Naive thymus-derived CD4-positive, alpha-beta T cell (primary cell): ENCODE data around the gene OSBPL10. TPM values are rescaled to one million over a fixed set of nuclear protein-coding genes. Genes with fewer than 3 reads are reported as not detected.

ENCODE experiments used
- ATAC-seq: fragments of 150-1000 bp; cut with Tn5 transposase; 2 replicates; pipeline ENCODE4 v1.10.0; 2021; ENCODE audit warnings: mild to moderate bottlenecking, moderate library complexity
- CTCF ChIA-PET: fragments of 350-600 bp; sonication (Branson Sonifier 250); formaldehyde crosslinking; loops from one replicate; lab custom pipeline; 2021; ENCODE audit warnings: antibody characterized with exemption; lab: Charles Lee
- POLR2A ChIA-PET: fragments of 350-600 bp; sonication (Branson Sonifier 250); formaldehyde crosslinking; loops from one replicate; lab custom pipeline; 2021; ENCODE audit warnings: antibody characterized with exemption, inconsistent platforms; lab: Charles Lee
- DNase-seq, 9 donors: peaks; one replicate each; pipeline versions ENCODE4 v3.0.0 to v3.0.0-alpha.2; 2020 to 2022; ENCODE audit warnings: mixed read lengths in 1 of 9
- H3K27ac ChIP-seq: one replicate; pipeline ENCODE4 v1.7.0; 2013; ENCODE audit warnings: mild to moderate bottlenecking, low read depth, low read length, moderate library complexity
- H3K27me3 ChIP-seq, 2 donors: one replicate each; pipeline ENCODE4 v1.7.0; 2013; ENCODE audit warnings: low read length in 2 of 2, mild to moderate bottlenecking in 2 of 2, moderate library complexity in 2 of 2; ENCODE audit not compliant: control insufficient read depth in 2 of 2, insufficient read depth in 2 of 2
- H3K36me3 ChIP-seq, 3 experiments: 1 replicate in 2 of 3; 2 replicates in 1 of 3; pipeline ENCODE4 v1.7.0; 2013; ENCODE audit warnings: low read length in 3 of 3, mild to moderate bottlenecking in 3 of 3, moderate library complexity in 1 of 3; ENCODE audit not compliant: insufficient read depth in 3 of 3, control insufficient read depth in 2 of 3
- H3K4me1 ChIP-seq, 2 donors: one replicate each; pipeline ENCODE4 v1.7.0; 2013; ENCODE audit warnings: low read length in 2 of 2, mild to moderate bottlenecking in 2 of 2, moderate library complexity in 1 of 2; ENCODE audit not compliant: control insufficient read depth in 2 of 2, insufficient read depth in 2 of 2
- H3K4me3 ChIP-seq: 2 replicates; pipeline ENCODE4 v1.7.0; 2013; ENCODE audit warnings: mild to moderate bottlenecking, low read length
- H3K9me3 ChIP-seq, 3 experiments: 1 replicate in 2 of 3; 2 replicates in 1 of 3; pipeline ENCODE4 v1.7.0; 2013; ENCODE audit warnings: low read length in 3 of 3; ENCODE audit not compliant: control insufficient read depth in 2 of 3
- H3K27ac Mint-ChIP-seq, 9 donors: one replicate each; pipeline ENCODE4 v1.8.0; 2020 to 2022; ENCODE audit warnings: mixed read lengths in 9 of 9, mild to moderate bottlenecking in 8 of 9, moderate library complexity in 5 of 9, inconsistent platforms in 2 of 9
- H3K27me3 Mint-ChIP-seq, 5 donors: one replicate each; pipeline ENCODE4 v1.8.0; 2021 to 2022; ENCODE audit warnings: mixed read lengths in 5 of 5, mild to moderate bottlenecking in 1 of 5
- H3K36me3 Mint-ChIP-seq, 5 donors: one replicate each; pipeline ENCODE4 v1.8.0; 2020 to 2022; ENCODE audit warnings: mixed read lengths in 5 of 5, mild to moderate bottlenecking in 3 of 5, inconsistent platforms in 1 of 5
- H3K4me1 Mint-ChIP-seq, 7 donors: one replicate each; pipeline ENCODE4 v1.8.0; 2020 to 2022; ENCODE audit warnings: mixed read lengths in 7 of 7, mild to moderate bottlenecking in 3 of 7, inconsistent platforms in 1 of 7
- H3K4me3 Mint-ChIP-seq, 10 donors: one replicate each; pipeline ENCODE4 v1.8.0; 2020 to 2022; ENCODE audit warnings: mild to moderate bottlenecking in 10 of 10, mixed read lengths in 10 of 10, moderate library complexity in 6 of 10, inconsistent platforms in 2 of 10
- H3K9me3 Mint-ChIP-seq, 11 donors: one replicate each; pipeline ENCODE4 v1.8.0; 2020 to 2022; ENCODE audit warnings: mixed read lengths in 11 of 11, mild to moderate bottlenecking in 4 of 11, inconsistent platforms in 1 of 11, moderate library complexity in 1 of 11
- intact Hi-C, 2 donors: fragments of 100-400 bp; cut with micrococcal nuclease; formaldehyde crosslinking; loops; one replicate each; pipeline ENCODE4 v1.15.1; 2023
- polyA plus RNA-seq, 2 donors: library from polyadenylated mRNA; unstranded; fragments of 300-500 nt; fragmentation: Illumina TruSeq; gene quantifications; one replicate each; pipeline ENCODE4 v1.2.3, GENCODE V29; 2021
- total RNA-seq, 6 experiments: library from RNA in 5 of 6; stranded (reverse) in 5 of 6; gene quantifications; 1 replicate in 5 of 6; 2 replicates in 1 of 6; pipeline ENCODE4 v1.2.3 and lab custom pipeline; 2021 to 2026

Gene OSBPL10
- total and polyA plus RNA-seq, 7 experiments from 2014 or later = 0.15 to 6.8 (median 0.59) TPM

DNA sequence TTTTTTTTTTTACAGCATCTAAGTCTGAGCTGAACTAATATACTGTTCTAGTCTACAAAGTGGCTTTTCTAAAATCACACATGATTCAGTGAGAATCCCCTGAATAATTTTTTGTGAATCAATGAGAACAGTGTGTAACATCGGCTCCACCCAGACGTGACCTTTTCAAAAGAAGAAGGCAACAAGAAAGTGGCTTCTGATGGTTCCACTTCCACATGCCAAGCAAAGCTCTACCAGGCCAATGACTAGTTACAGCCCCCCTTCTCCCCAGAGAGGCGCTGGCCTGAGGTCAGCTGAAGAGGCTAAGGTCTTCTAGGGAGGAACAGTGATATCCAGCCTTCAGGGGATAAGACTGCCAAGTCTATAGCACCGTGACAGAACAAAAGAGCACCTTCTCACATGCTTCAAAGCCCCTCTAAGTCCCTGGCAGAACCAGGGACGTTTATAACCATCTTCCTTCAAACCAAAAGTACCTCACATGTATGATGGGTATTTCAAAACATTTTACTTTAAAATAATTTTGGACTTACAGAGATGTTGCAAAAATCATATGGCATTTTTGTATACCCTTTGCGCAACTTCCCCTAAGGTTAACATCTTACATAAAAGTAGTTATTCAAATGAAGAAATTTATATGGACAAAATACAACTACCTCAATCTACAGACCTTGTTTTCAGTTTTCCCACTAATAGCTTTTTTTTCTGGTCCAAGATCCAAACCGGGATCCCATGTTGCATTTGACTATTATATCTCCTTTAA lies 177.9 kb downstream of the OSBPL10 start:
- no peaks in the 10 kb centered on the region for H3K9me3 Mint-ChIP-seq
- ATAC-seq (peak; percentile 49), DNase-seq (no peak)
- Histone ChIP-seq H3K4me3 (no peak overlapping the region), H3K9me3 (no peaks in the 10 kb centered on the region), H3K4me1 (no peaks in the 10 kb centered on the region), H3K27ac (no peak overlapping the region), H3K27me3 (no peaks in the 10 kb centered on the region), H3K36me3 (no peaks in the 10 kb centered on the region)
- POLR2A ChIA-PET = no interaction called here
- intact Hi-C loops = no loop called here
- no peak overlapping the region for H3K27ac Mint-ChIP-seq
- no peaks in the 10 kb centered on the region for H3K36me3 Mint-ChIP-seq
- CTCF ChIA-PET = interaction anchor here (0.7 kb wide), 1 partner anchor 25 kb away, joined by 8 read pairs; no protein-coding TSS in a partner anchor
- H3K4me1 Mint-ChIP-seq = no peaks in the 10 kb centered on the region
- no peak overlapping the region for H3K4me3 Mint-ChIP-seq
- no peaks in the 10 kb centered on the region for H3K27me3 Mint-ChIP-seq

GRCh38 chr3:31800436-31800835 lies 180.6 kb downstream of the OSBPL10 start:
- Mint-ChIP-seq H3K27ac (no peak overlapping the region), H3K4me3 (no peak overlapping the region), H3K4me1 (no peaks in the 10 kb centered on the region), H3K36me3 (peaks cover 0 to 4% (median 0%) of the 10 kb centered on the region in 5 donors), H3K9me3 (peaks cover 0 to 2% (median 0%) of the 10 kb centered on the region in 11 donors), H3K27me3 (no peaks in the 10 kb centered on the region)
- ChIA-PET POLR2A (no interaction called here), CTCF (interaction anchor here (0.6 kb wide), 1 partner anchor 1586 kb away, joined by 3 read pairs; no protein-coding TSS in a partner anchor)
- H3K27me3 ChIP-seq = no peaks in the 10 kb centered on the region
- H3K4me3 ChIP-seq = no peak overlapping the region
- DNase-seq (no peak), ATAC-seq (no peak)
- intact Hi-C loops = no loop called here
- H3K36me3 ChIP-seq = no peaks in the 10 kb centered on the region
- no peaks in the 10 kb centered on the region for H3K4me1 ChIP-seq
- H3K27ac ChIP-seq = no peak overlapping the region
- no peaks in the 10 kb centered on the region for H3K9me3 ChIP-seq

DNA sequence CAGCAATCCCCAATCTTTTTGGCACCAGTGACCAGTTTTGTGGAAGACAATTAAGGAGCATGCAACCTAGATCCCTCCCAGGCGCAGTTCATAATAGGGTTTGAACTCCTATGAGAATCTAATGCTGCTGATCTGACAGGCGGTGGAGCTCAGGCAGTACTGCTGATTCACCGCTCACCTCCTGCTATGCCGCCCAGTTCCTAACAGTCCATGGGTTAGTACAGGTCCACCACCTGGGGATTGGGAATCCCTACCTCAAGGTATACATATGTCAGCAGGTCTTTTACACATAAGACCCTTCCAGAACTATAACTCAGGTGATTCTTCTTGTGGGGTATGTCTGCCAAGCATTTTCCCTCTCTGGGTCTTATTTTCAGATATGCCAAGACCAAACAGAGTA lies 182.2 kb downstream of the OSBPL10 start:
- Mint-ChIP-seq H3K4me3 (no peak overlapping the region), H3K9me3 (peaks cover 0 to 2% (median 0%) of the 10 kb centered on the region in 11 donors), H3K27me3 (no peaks in the 10 kb centered on the region), H3K4me1 (no peaks in the 10 kb centered on the region), H3K36me3 (peaks cover 0 to 8% (median 0%) of the 10 kb centered on the region in 5 donors), H3K27ac (no peak overlapping the region)
- POLR2A ChIA-PET = interaction anchor here (0.6 kb wide), 1 partner anchor 36 kb away, joined by 3 read pairs; no protein-coding TSS in a partner anchor
- DNase-seq (no peak), ATAC-seq (no peak)
- no peaks in the 10 kb centered on the region for H3K36me3 ChIP-seq
- H3K4me3 ChIP-seq = no peak overlapping the region
- no peaks in the 10 kb centered on the region for H3K9me3 ChIP-seq
- intact Hi-C loops = no loop called here
- no peaks in the 10 kb centered on the region for H3K27me3 ChIP-seq
- H3K27ac ChIP-seq = no peak overlapping the region
- CTCF ChIA-PET = interaction anchor here (0.7 kb wide), 1 partner anchor 218 kb away, joined by 3 read pairs; no protein-coding TSS in a partner anchor
- H3K4me1 ChIP-seq = no peaks in the 10 kb centered on the region

GRCh38 chr3:31793821-31794220 lies 187.2 kb downstream of the OSBPL10 start:
- no peaks in the 10 kb centered on the region for H3K36me3 ChIP-seq
- ATAC-seq = no peak
- Mint-ChIP-seq H3K4me1 (no peaks in the 10 kb centered on the region), H3K4me3 (no peak overlapping the region), H3K27ac (no peak overlapping the region), H3K27me3 (no peaks in the 10 kb centered on the region), H3K9me3 (peaks cover 0 to 2% (median 0%) of the 10 kb centered on the region in 11 donors), H3K36me3 (peaks cover 0 to 8% (median 0%) of the 10 kb centered on the region in 5 donors)
- no peak overlapping the region for H3K27ac ChIP-seq
- CTCF ChIA-PET = no interaction called here
- no peak overlapping the region for H3K4me3 ChIP-seq
- H3K27me3 ChIP-seq = no peaks in the 10 kb centered on the region
- intact Hi-C loops = no loop called here
- no peak for DNase-seq
- no peaks in the 10 kb centered on the region for H3K9me3 ChIP-seq
- POLR2A ChIA-PET = interaction anchor here (0.6 kb wide), 1 partner anchor 1030 kb away, joined by 3 read pairs; no protein-coding TSS in a partner anchor
- H3K4me1 ChIP-seq = no peaks in the 10 kb centered on the region

DNA sequence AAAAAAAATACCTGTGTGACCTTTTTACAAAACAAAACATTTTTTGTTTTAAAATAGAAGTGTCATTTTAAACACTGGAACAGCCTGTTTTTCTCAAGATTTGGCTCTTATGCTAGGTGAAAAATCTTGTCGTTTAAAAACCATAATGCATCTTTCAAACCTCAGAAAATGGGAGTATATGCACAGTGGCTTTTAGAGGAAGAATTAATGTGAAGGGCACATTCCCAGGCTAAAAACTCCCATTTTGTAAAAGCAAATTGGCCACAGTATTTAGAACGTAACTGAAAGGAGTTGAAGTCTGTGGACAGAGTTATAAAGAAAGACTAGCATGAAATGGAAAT lies 190.0 kb downstream of the OSBPL10 start:
- intact Hi-C loops = no loop called here
- peaks cover 0 to 2% (median 0%) of the 10 kb centered on the region in 11 donors for H3K9me3 Mint-ChIP-seq
- POLR2A ChIA-PET = no interaction called here
- Histone ChIP-seq H3K9me3 (no peaks in the 10 kb centered on the region), H3K36me3 (no peaks in the 10 kb centered on the region), H3K4me3 (no peak overlapping the region), H3K27ac (no peak overlapping the region), H3K4me1 (no peaks in the 10 kb centered on the region), H3K27me3 (no peaks in the 10 kb centered on the region)
- no peaks in the 10 kb centered on the region for H3K4me1 Mint-ChIP-seq
- DNase-seq (no peak), ATAC-seq (no peak)
- H3K4me3 Mint-ChIP-seq = no peak overlapping the region
- CTCF ChIA-PET = interaction anchor here (0.7 kb wide), 2 partner anchors 14 to 425 kb away, joined by 3 read pairs; no protein-coding TSS in a partner anchor
- H3K27me3 Mint-ChIP-seq = no peaks in the 10 kb centered on the region
- peaks cover 0 to 8% (median 0%) of the 10 kb centered on the region in 5 donors for H3K36me3 Mint-ChIP-seq
- H3K27ac Mint-ChIP-seq = no peak overlapping the region

GRCh38 chr3:31790193-31791089 lies 190.6 kb downstream of the OSBPL10 start:
- no peaks in the 10 kb centered on the region for H3K27me3 Mint-ChIP-seq
- Histone ChIP-seq H3K9me3 (no peaks in the 10 kb centered on the region), H3K36me3 (no peaks in the 10 kb centered on the region), H3K27me3 (no peaks in the 10 kb centered on the region), H3K4me3 (no peak overlapping the region), H3K4me1 (no peaks in the 10 kb centered on the region), H3K27ac (no peak overlapping the region)
- ChIA-PET POLR2A (no interaction called here), CTCF (interaction anchor here (0.7 kb wide), 1 partner anchor 425 kb away, joined by 3 read pairs; no protein-coding TSS in a partner anchor)
- peaks cover 0 to 1% (median 0%) of the 10 kb centered on the region in 11 donors for H3K9me3 Mint-ChIP-seq
- no peak overlapping the region for H3K27ac Mint-ChIP-seq
- H3K4me1 Mint-ChIP-seq = no peaks in the 10 kb centered on the region
- intact Hi-C loops = no loop called here
- DNase-seq (no peak), ATAC-seq (no peak)
- H3K36me3 Mint-ChIP-seq = peaks cover 0 to 4% (median 0%) of the 10 kb centered on the region in 5 donors
- no peak overlapping the region for H3K4me3 Mint-ChIP-seq
